ENCODE results near the gene CD300LG.
A peak's percentile ranks its signal among the peaks of the same experiment; 100 is the strongest.

The CD300LG gene

GRCh38 chr17:43830510-43831140, 16.4 kb upstream of the CD300LG start:
- DNase-seq (ENCODE audit: low read depth), result peak; percentile 8
- H3K4me3 ChIP-seq (ENCODE audit: low read depth, low read length), result no peak overlapping the region
- no peak for TF ChIP-seq CTCF (IDR thresholded peaks at IDR 0.05; ENCODE audit: insufficient read depth, low read depth, low read length, missing control alignments)

GRCh38 chr17:43831633-43832032, 15.3 kb upstream of the CD300LG start:
- H3K4me3 ChIP-seq (ENCODE audit: low read depth, low read length), result no peak overlapping the region
- no peak for DNase-seq (ENCODE audit: low read depth)
- TF ChIP-seq CTCF (IDR thresholded peaks at IDR 0.05; ENCODE audit: insufficient read depth, low read depth, low read length, missing control alignments), result no peak

GRCh38 chr17:43832168-43832975, 14.6 kb upstream of the CD300LG start:
- DNase-seq (ENCODE audit: low read depth), result no peak
- no peak overlapping the region for H3K4me3 ChIP-seq (ENCODE audit: low read depth, low read length)
- TF ChIP-seq CTCF (IDR thresholded peaks at IDR 0.05; ENCODE audit: insufficient read depth, low read depth, low read length, missing control alignments), result no peak

GRCh38 chr17:43832976-43833829, 13.8 kb upstream of the CD300LG start, which contains the start of gene MPP3:
Gene MPP3, minus strand, starts transcription at chr17:43833146. Its CDS starts 1,240 bp downstream, at chr17:43831906.
- no peak within 1 kb of the TSS for H3K4me3 ChIP-seq (ENCODE audit: low read depth, low read length)
- TF ChIP-seq CTCF (IDR thresholded peaks at IDR 0.05; ENCODE audit: insufficient read depth, low read depth, low read length, missing control alignments), result no peak
- no peak for DNase-seq (ENCODE audit: low read depth)

GRCh38 chr17:43834106-43834505, 12.9 kb upstream of the CD300LG start:
- no peak overlapping the region for H3K4me3 ChIP-seq (ENCODE audit: low read depth, low read length)
- DNase-seq (ENCODE audit: low read depth), result no peak
- no peak for TF ChIP-seq CTCF (IDR thresholded peaks at IDR 0.05; ENCODE audit: insufficient read depth, low read depth, low read length, missing control alignments)

- H3K4me3 ChIP-seq (ENCODE audit: low read depth, low read length), result no peak overlapping the region
- no peak for DNase-seq (ENCODE audit: low read depth)
- TF ChIP-seq CTCF (IDR thresholded peaks at IDR 0.05; ENCODE audit: insufficient read depth, low read depth, low read length, missing control alignments), result no peak
Observed at GRCh38 chr17:43839670-43840108, 7.3 kb upstream of the CD300LG start.
